ENCODE measurements around the gene HEPHL1. TPM values are rescaled to one million over a fixed set of nuclear protein-coding genes. Genes with fewer than 3 reads are reported as not detected.

Gene HEPHL1
- total RNA-seq, 1 donor from 2014 or later: not detected

- Mint-ChIP-seq H3K4me3 (ENCODE audit: unreplicated experiment) (no peak overlapping the region), H3K27me3 (ENCODE audit: unreplicated experiment) (no peaks in the 10 kb centered on the region), H3K9me3 (ENCODE audit: unreplicated experiment) (peaks cover 8% of the 10 kb centered on the region), H3K27ac (ENCODE audit: unreplicated experiment) (no peak overlapping the region), H3K4me1 (ENCODE audit: unreplicated experiment) (no peaks in the 10 kb centered on the region), H3K36me3 (ENCODE audit: unreplicated experiment) (no peaks in the 10 kb centered on the region)
- DNase-seq (ENCODE audit: extremely low spot score, unreplicated experiment): no peak
- TF ChIP-seq, protein P1, sequence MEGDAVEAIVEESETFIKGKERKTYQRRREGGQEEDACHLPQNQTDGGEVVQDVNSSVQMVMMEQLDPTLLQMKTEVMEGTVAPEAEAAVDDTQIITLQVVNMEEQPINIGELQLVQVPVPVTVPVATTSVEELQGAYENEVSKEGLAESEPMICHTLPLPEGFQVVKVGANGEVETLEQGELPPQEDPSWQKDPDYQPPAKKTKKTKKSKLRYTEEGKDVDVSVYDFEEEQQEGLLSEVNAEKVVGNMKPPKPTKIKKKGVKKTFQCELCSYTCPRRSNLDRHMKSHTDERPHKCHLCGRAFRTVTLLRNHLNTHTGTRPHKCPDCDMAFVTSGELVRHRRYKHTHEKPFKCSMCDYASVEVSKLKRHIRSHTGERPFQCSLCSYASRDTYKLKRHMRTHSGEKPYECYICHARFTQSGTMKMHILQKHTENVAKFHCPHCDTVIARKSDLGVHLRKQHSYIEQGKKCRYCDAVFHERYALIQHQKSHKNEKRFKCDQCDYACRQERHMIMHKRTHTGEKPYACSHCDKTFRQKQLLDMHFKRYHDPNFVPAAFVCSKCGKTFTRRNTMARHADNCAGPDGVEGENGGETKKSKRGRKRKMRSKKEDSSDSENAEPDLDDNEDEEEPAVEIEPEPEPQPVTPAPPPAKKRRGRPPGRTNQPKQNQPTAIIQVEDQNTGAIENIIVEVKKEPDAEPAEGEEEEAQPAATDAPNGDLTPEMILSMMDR (IDR thresholded peaks at IDR 0.05): no peak
Observed at GRCh38 chr11:94034207-94034606, 13.1 kb downstream of the HEPHL1 start.

DNA sequence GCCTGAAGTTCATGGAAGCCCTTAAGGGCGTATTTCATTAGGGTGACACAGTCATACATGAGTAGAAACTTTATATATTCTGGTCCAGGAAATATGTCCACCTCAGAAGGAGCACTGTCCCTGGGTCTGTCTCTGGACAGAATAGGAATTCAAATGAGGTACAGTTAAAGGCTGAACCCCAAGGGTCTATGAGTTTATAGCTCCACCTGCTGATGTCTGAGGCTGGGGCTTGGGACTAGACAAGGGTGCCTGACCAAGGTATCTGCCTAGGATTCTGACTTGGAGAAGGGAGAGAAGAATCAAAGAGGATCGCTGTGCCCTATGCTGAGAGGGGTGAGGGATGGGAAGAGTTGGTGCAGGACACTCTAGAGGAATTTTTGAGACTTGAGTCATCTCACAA, 14.9 kb downstream of the HEPHL1 start:
- H3K36me3 Mint-ChIP-seq (ENCODE audit: unreplicated experiment): no peaks in the 10 kb centered on the region
- H3K4me1 Mint-ChIP-seq (ENCODE audit: unreplicated experiment): no peaks in the 10 kb centered on the region
- no peak for DNase-seq (ENCODE audit: extremely low spot score, unreplicated experiment)
- peaks cover 8% of the 10 kb centered on the region for H3K9me3 Mint-ChIP-seq (ENCODE audit: unreplicated experiment)
- H3K27ac Mint-ChIP-seq (ENCODE audit: unreplicated experiment): no peak overlapping the region
- TF ChIP-seq, protein P1 (IDR thresholded peaks at IDR 0.05): no peak
- no peaks in the 10 kb centered on the region for H3K27me3 Mint-ChIP-seq (ENCODE audit: unreplicated experiment)
- H3K4me3 Mint-ChIP-seq (ENCODE audit: unreplicated experiment): no peak overlapping the region

- H3K36me3 Mint-ChIP-seq (ENCODE audit: unreplicated experiment): no peaks in the 10 kb centered on the region
Observed at GRCh38 chr11:94043241-94043640, 22.1 kb downstream of the HEPHL1 start.

GRCh38 chr11:94046796-94047195, 25.6 kb downstream of the HEPHL1 start:
- Mint-ChIP-seq H3K4me1 (ENCODE audit: unreplicated experiment) (no peaks in the 10 kb centered on the region), H3K36me3 (ENCODE audit: unreplicated experiment) (no peaks in the 10 kb centered on the region), H3K4me3 (ENCODE audit: unreplicated experiment) (no peak overlapping the region), H3K27me3 (ENCODE audit: unreplicated experiment) (peaks cover 7% of the 10 kb centered on the region), H3K9me3 (ENCODE audit: unreplicated experiment) (peaks cover 4% of the 10 kb centered on the region), H3K27ac (ENCODE audit: unreplicated experiment) (no peak overlapping the region)
- no peak for DNase-seq (ENCODE audit: extremely low spot score, unreplicated experiment)
- TF ChIP-seq, protein P1 (IDR thresholded peaks at IDR 0.05): no peak

More at GRCh38 chr11:94043241-94043640, 22.1 kb downstream of the HEPHL1 start:
- Mint-ChIP-seq H3K4me1 (ENCODE audit: unreplicated experiment) (no peaks in the 10 kb centered on the region), H3K27me3 (ENCODE audit: unreplicated experiment) (no peaks in the 10 kb centered on the region), H3K27ac (ENCODE audit: unreplicated experiment) (no peak overlapping the region), H3K4me3 (ENCODE audit: unreplicated experiment) (no peak overlapping the region), H3K9me3 (ENCODE audit: unreplicated experiment) (no peaks in the 10 kb centered on the region)
- no peak for DNase-seq (ENCODE audit: extremely low spot score, unreplicated experiment)
- TF ChIP-seq, protein P1 (IDR thresholded peaks at IDR 0.05): no peak

- peaks cover 10% of the 10 kb centered on the region for H3K9me3 Mint-ChIP-seq (ENCODE audit: unreplicated experiment)
- no peak overlapping the region for H3K4me3 Mint-ChIP-seq (ENCODE audit: unreplicated experiment)
- H3K4me1 Mint-ChIP-seq (ENCODE audit: unreplicated experiment): no peaks in the 10 kb centered on the region
- no peak overlapping the region for H3K27ac Mint-ChIP-seq (ENCODE audit: unreplicated experiment)
- no peaks in the 10 kb centered on the region for H3K36me3 Mint-ChIP-seq (ENCODE audit: unreplicated experiment)
- peaks cover 7% of the 10 kb centered on the region for H3K27me3 Mint-ChIP-seq (ENCODE audit: unreplicated experiment)
- TF ChIP-seq, protein P1 (IDR thresholded peaks at IDR 0.05): no peak
- DNase-seq (ENCODE audit: extremely low spot score, unreplicated experiment): no peak
Observed at GRCh38 chr11:94048032-94048709, 27.0 kb downstream of the HEPHL1 start.

Measured in osteocyte (in vitro differentiated cells).